ENCODE results near the gene UBALD1.

- TF ChIP-seq CTCF (IDR thresholded peaks at IDR 0.05 in 2 of 3, conservative IDR thresholded peaks at IDR 0.05 in 1 of 3; ENCODE audit: borderline replicate concordance in 1 of 3, insufficient read depth in 1 of 3, low read depth in 2 of 3, low read length in 2 of 3) (no peak), CBX3 (IDR thresholded peaks at IDR 0.05; ENCODE audit: low read depth) (no peak), MAX (IDR thresholded peaks at IDR 0.05) (no peak), POLR2A (IDR thresholded peaks at IDR 0.05; ENCODE audit: borderline replicate concordance, extremely low read depth, insufficient read depth, insufficient read length) (no peak), RAD21 (IDR thresholded peaks at IDR 0.05; ENCODE audit: low read depth) (no peak), FOSL1 (IDR thresholded peaks at IDR 0.05; ENCODE audit: low read depth) (no peak), EZH2 (IDR thresholded peaks at IDR 0.05) (no peak), POLR2AphosphoS5 (IDR thresholded peaks at IDR 0.05; ENCODE audit: low read depth, low read length) (no peak), YY1 (IDR thresholded peaks at IDR 0.05; ENCODE audit: extremely low read depth, insufficient replicate concordance, low read depth, low read length) (no peak), ZNF274 (IDR thresholded peaks at IDR 0.05; ENCODE audit: low read depth, low read length) (no peak), ZFX (IDR thresholded peaks at IDR 0.05) (no peak), CEBPB (IDR thresholded peaks at IDR 0.05; ENCODE audit: low read depth) (no peak), ELF1 (IDR thresholded peaks at IDR 0.05; ENCODE audit: borderline replicate concordance, low read depth) (no peak), REST (IDR thresholded peaks at IDR 0.05; ENCODE audit: low read depth) (no peak)
Measured at GRCh38 chr16:4651827-4652226, 37.1 kb upstream of the UBALD1 start.

All from HCT116 (cell line).